ENCODE measurements around the gene PDE8B.

Gene PDE8B

DNA sequence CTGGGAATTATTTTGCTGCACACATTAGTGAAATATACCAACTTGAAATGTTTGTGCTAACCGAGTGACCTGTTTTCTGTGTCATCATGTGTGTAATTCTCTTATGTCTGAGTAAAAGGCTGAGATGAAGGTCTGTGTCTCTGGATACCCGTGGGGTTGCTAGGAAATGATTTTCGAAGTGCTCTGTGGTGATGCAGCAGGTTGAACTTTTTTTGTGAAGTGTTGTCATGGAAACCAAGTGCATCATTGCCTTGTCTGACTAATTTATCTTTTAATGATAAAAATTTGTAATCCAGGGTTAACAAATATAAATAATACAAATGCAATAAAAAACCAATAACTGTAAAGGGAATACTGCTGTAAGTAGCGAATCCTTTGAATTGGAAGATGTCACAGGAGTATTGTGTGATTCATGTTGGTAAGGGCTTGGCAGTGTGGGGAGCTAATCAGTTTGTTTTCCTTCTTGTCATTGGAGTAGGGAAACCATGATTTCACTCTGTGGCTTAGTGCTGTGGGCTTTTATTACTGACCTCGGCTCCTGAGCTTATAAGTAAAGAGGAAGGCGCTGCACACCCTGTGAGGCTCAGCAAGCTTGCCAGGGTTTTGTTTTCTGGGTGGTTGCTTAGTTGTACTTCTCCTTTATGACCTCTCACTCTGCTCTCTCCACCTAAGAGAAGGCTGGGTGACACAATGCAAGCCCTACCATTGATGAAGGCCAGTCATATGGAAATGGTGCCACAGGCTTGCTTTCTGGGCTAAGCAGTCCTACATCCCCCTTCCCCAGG lies 22.3 kb downstream of the PDE8B start:
- no peak for DNase-seq (ENCODE audit: low read depth in 2 of 2)

- DNase-seq (ENCODE audit: low read depth in 2 of 2), result no peak
Observed at GRCh38 chr5:77235846-77236721, 25.6 kb downstream of the PDE8B start.

- no peak for DNase-seq (ENCODE audit: low read depth in 2 of 2)
Observed at GRCh38 chr5:77239126-77239741, 28.8 kb downstream of the PDE8B start.

- DNase-seq (ENCODE audit: low read depth in 2 of 2), result no peak
Observed at GRCh38 chr5:77241444-77241843, 31.0 kb downstream of the PDE8B start.

DNA sequence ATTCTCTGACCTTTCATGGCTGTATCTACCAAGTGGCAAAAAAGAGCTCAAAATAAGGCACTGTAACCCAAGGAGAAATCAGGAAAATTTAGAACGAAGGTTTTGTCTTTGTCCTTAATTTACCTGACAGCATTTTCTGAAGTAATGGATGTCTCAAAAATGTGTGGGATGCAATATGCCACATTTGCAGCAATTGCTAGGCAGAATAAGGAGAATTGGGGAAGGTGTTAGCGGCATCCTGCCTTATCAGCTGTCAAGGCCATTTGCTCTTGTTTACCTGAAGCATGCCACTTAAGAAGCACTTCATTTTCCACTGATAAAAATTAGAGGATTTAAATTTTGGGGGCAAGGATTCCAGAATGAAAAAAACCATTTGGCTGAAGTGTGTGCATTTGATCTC lies 39.0 kb downstream of the PDE8B start:
- DNase-seq (ENCODE audit: low read depth in 2 of 2), result no peak

- DNase-seq (ENCODE audit: low read depth in 2 of 2), result no peak
Observed at GRCh38 chr5:77250021-77250420, 39.5 kb downstream of the PDE8B start.

DNA sequence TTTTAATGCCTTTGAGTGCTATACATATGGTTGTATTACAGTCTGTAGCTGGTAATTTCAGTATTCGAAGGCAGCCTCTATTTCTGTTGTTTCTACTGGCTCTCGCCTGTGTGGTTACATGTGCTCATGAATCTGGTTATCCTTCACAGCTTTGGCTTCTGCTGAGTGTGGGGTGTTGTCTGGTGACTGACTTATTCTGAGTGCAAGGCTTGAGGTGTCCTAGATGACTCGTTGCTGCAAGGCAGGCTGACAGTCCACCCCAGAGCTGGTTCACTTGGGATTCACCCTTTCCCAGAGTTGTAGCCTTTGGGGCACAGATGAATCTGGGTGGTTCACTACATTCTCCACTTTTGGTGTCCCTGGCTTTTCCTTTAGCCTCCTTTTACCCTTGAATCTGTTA lies 41.4 kb downstream of the PDE8B start:
- DNase-seq (ENCODE audit: low read depth in 2 of 2), result no peak

GRCh38 chr5:77255617-77256016 lies 45.1 kb downstream of the PDE8B start:
- DNase-seq (ENCODE audit: low read depth in 2 of 2), result no peak

- DNase-seq (ENCODE audit: low read depth in 2 of 2), result no peak
Observed at GRCh38 chr5:77256406-77256805, 45.9 kb downstream of the PDE8B start.

DNA sequence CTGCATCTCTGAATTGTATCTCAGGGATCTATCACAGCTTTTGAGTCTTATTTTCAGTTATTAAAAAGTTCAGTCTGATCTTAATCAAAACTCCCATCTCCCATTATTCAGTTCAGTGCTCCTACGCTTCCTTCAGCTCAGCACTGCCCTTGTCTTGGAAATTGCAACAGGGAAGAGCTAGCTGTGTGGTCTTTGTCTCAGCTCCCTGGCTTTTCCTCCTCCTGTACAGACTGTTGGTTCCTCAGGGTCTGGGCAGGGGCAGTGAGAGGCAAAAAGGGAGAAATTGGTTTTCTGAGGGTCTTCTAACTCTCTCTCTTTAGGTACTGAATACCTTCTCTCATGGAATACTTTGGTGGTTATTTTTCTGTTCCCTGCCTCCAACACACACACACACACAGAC lies 48.2 kb downstream of the PDE8B start:
- DNase-seq (ENCODE audit: low read depth in 2 of 2), result no peak

GRCh38 chr5:77259476-77259875 lies 49.0 kb downstream of the PDE8B start:
- no peak for DNase-seq (ENCODE audit: low read depth in 2 of 2)

- DNase-seq (ENCODE audit: low read depth in 2 of 2), result no peak
Observed at GRCh38 chr5:77262697-77263096, 52.2 kb downstream of the PDE8B start.

DNA sequence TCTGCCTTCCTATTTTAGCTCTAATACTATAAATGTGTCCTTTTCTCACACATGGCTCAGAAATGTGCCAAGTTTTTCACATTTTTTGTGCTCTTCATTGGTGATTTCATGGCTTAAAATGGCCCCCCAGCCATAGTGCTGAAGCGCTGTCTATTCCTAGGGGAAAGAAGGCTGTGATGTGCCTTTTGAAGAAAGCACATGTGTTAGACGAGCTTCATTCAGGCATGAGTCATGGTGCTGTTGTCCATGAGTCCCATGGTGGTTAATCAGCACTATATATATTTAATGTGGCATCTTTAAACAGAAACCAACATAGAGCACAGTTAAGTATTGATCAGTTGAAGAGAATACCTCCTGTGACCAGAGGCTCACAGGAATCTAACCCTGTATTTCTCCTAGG lies 55.8 kb downstream of the PDE8B start:
- DNase-seq (ENCODE audit: low read depth in 2 of 2), result no peak

- no peak for DNase-seq (ENCODE audit: low read depth in 2 of 2)
Observed at GRCh38 chr5:77267496-77267895, 57.0 kb downstream of the PDE8B start.

DNA sequence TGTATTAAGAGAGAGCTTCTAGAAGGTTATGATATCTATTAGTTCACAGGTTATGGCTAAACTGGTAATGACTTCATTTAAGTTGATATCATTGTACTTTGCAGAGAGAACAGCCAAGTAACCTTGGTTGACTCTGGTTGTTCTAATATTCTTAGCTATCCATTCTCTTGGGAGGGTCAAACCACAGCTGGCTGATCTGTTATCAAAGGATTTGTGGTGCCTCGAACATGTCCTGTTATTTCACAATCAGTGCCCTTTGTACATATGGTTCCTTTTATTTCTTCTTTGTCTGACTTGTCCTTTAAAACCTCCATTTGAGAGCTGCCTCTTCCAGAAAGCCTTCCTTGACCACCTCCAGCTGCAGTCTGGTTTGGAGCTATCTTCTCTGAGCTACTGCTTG lies 61.7 kb downstream of the PDE8B start:
- DNase-seq (ENCODE audit: low read depth in 2 of 2), result no peak

- no peak for DNase-seq (ENCODE audit: low read depth in 2 of 2)
Observed at GRCh38 chr5:77277759-77278158, 67.3 kb downstream of the PDE8B start.

- DNase-seq (ENCODE audit: low read depth in 2 of 2), result no peak
Observed at GRCh38 chr5:77280036-77280435, 69.6 kb downstream of the PDE8B start.

- no peak for DNase-seq (ENCODE audit: low read depth in 2 of 2)
Observed at GRCh38 chr5:77281969-77282336, 71.5 kb downstream of the PDE8B start.

DNA sequence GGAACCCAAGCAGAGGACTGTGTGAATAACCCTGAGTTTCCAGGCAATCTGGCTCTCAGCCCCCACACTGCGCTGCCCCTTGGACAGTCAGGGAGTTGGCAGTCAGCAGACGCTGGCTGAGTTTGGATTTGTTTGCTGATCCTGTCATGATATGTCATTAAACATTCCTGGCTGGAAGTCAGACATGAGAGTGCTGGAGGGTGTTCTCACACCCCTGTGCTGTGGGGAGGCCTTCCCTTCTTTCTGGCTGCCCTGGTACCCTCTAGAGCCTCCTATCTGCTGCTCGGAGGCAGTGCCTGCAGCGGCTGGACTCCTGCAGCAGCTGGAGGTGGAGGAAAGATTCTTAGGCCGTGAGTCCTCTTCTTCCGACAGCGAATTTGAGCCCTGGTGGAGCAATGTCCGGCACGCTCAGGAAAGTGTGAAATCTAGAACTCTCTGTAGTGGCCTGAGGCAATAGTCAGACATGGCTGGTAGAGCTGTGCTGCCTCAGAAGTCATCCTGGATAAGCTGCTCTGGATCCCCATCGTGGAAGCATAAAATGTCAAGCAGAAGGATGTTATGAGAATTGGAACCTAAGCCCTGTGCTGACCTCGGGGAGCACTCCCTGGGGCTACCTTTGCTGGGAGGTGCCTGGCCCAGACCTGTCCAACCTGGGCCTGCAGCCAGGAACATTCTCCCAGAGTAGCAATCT lies 72.0 kb downstream of the PDE8B start:
- DNase-seq (ENCODE audit: low read depth in 2 of 2), result no peak

DNA sequence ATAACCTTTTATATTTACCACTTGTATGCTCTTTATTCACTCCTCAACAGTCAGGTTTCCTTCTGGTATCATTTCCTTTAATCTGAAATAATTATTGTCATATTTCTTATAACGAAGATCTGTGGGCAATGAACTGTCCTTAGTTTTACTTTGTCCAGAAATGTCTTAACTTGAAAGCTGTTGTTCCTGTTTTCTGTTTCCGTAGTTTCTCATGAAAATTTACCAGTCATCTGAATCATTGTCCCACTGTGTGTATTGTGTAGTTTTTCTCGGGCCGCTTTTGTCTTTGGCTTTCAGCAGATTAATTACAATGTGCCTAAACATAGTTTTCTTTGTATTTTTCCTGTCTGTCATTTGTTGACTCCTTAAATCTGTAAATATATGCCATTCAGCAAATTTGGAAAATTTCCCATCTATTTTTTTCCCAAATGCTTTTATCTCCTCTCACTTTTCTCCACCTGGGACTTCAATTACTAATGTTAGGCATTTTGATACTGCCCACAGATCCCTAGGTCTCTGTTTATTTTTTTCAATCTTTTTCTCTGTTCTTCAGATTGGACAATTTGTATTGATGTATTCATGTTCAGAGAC lies 74.9 kb downstream of the PDE8B start:
- DNase-seq (ENCODE audit: low read depth in 2 of 2), result no peak

DNA sequence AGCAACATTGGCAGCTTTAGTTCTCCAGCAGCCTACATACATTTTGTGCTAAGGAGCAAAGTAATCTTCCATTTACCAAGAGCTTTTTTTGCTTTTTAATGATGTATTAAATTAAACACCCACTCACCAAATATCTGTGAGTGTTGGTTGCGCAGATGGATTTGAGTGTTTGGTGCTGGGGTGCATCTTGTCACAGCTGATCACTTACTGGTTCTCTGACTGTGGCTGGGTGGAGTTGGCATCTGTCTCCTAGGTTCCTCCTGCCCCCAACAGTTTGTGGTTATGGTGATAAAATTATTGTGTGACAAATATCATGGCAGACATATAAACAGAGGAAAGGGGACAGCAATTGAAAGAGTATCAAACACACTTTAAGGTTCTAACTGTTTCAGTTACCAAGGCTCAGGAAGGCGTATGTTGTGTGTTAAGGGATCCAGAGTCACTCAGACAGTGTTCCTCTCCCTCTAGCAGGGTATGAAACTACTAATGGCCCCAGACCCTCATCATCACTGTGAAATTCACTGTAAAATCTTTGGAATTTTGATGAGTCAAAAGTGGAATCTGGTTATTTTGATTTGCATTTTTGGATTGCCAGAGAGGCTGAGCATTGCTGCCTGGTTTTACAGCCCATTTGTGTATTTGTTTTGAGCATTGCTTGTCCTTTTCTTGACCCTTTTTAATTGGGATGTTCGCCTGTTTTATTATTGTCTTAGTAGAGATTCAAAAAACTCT lies 81.7 kb downstream of the PDE8B start:
- DNase-seq (ENCODE audit: low read depth in 2 of 2), result no peak
